HG02840 (cell line): ENCODE measurements around the gene ALX4.

ENCODE experiments used
- ATAC-seq: cut with Tn5 transposase; IDR thresholded peaks from one replicate; pipeline ENCODE4 v1.9.1; 2021; ENCODE audit warnings: mild to moderate bottlenecking, moderate library complexity, moderate number of reproducible peaks; ENCODE audit not compliant: unreplicated experiment, low FRiP score

The ALX4 gene

GRCh38 chr11:44335919-44336318 is 26.0 kb upstream of the ALX4 start:
- no peak for ATAC-seq

GRCh38 chr11:44335052-44335760 is 25.3 kb upstream of the ALX4 start:
- ATAC-seq: no peak

GRCh38 chr11:44334356-44335004 is 24.5 kb upstream of the ALX4 start:
- no peak for ATAC-seq

- no peak for ATAC-seq
These were observed 23.6 kb upstream of the ALX4 start for GRCh38 chr11:44333271-44334218.

GRCh38 chr11:44332665-44333064 is 22.7 kb upstream of the ALX4 start:
- no peak for ATAC-seq

- no peak for ATAC-seq
These were observed 19.7 kb upstream of the ALX4 start for GRCh38 chr11:44329472-44330230.

GRCh38 chr11:44328138-44328660 is 18.3 kb upstream of the ALX4 start:
- ATAC-seq: no peak

GRCh38 chr11:44327730-44328129 is 17.8 kb upstream of the ALX4 start:
- ATAC-seq: no peak

- ATAC-seq: no peak
These were observed 16.9 kb upstream of the ALX4 start for GRCh38 chr11:44326615-44327475.

GRCh38 chr11:44325698-44326097 is 15.8 kb upstream of the ALX4 start:
- no peak for ATAC-seq

GRCh38 chr11:44324749-44325525 is 15.0 kb upstream of the ALX4 start:
- ATAC-seq: no peak

- no peak for ATAC-seq
These were observed 14.3 kb upstream of the ALX4 start for GRCh38 chr11:44324222-44324621.

- ATAC-seq: no peak
These were observed 12.3 kb upstream of the ALX4 start for GRCh38 chr11:44322243-44322642.

GRCh38 chr11:44321059-44321458 is 11.1 kb upstream of the ALX4 start:
- ATAC-seq: no peak

GRCh38 chr11:44320289-44320973 is 10.5 kb upstream of the ALX4 start:
- ATAC-seq: no peak

GRCh38 chr11:44319552-44320288 is 9.8 kb upstream of the ALX4 start:
- no peak for ATAC-seq

- ATAC-seq: no peak
These were observed 9.2 kb upstream of the ALX4 start for GRCh38 chr11:44319170-44319551.
